H1 (cell line): ENCODE data around the gene DCUN1D2. TPM values are rescaled to one million over a fixed set of nuclear protein-coding genes. Genes with fewer than 3 reads are reported as not detected.

Experiments used
- CHD7 ChIP-seq: fragments of 300-600 bp; sonication (generic); IDR thresholded peaks from 2 replicates; pipeline ENCODE4 v1.7.1; 2012; ENCODE audit warnings: low read length, moderate library complexity, mild to moderate bottlenecking, inconsistent platforms; ENCODE audit not compliant: insufficient replicate concordance
- CREB1 ChIP-seq: IDR thresholded peaks from 2 replicates; pipeline ENCODE4 v1.6.1; 2012; ENCODE audit warnings: inconsistent platforms
- polyA plus RNA-seq, 7 experiments: library from polyadenylated mRNA; depleted of rRNA in 3 of 7; stranded (reverse) in 5 of 7; unstranded in 2 of 7; fragments of >200 nt in 5 of 7; fragments of 200-250 nt in 2 of 7; gene quantifications; 1 replicate in 5 of 7; 2 replicates in 1 of 7; 4 replicates in 1 of 7; pipeline versions ENCODE4 v1.2.1 to v1.2.3, GENCODE V29; 2011 to 2013; ENCODE audit warnings: missing spikeins in 2 of 7, mixed read lengths in 2 of 7
- total RNA-seq: library from RNA; stranded (reverse); fragmentation: NEBNext Ultra II Directional; extraction: Animal tissue kit (Norgen Biotek cat#: 25700); gene quantifications from 2 replicates; pipeline ENCODE4 v1.2.1, GENCODE V29; 2021

DCUN1D2 gene
- total and polyA plus RNA-seq, 2 of the 8 experiments (the other 6 are each of a cell fraction or from before 2014, with no cell fraction given): 19.5 to 35.3 TPM

DNA sequence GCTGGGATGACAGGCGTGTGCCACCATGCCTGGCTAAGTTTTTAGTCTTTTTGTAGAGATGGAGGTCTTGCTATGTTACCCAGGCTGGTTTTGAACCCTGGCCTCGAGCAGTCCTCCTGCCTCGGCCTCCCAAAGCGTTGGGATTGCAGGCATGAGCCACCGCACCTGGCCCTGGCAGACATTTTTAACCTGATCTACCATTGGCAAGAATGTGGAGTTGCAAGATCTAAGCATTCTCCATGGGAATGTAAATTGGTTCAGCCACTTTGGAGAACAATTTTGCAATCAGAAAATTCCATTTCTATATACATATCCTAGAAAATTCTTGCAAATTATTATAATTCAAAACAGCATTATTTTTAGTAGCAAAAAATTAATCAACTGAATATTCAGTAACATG, 24.3 kb upstream of the DCUN1D2 start (continued):
- TF ChIP-seq CHD7 (no peak), CREB1 (no peak)
